HG03520 (cell line): ENCODE data around the gene BCL11B.

Experiments
- ATAC-seq: cut with Tn5 transposase; IDR thresholded peaks from one replicate; pipeline ENCODE4 v1.9.1; 2021; ENCODE audit warnings: mild to moderate bottlenecking, moderate library complexity; ENCODE audit not compliant: unreplicated experiment

Gene BCL11B

DNA sequence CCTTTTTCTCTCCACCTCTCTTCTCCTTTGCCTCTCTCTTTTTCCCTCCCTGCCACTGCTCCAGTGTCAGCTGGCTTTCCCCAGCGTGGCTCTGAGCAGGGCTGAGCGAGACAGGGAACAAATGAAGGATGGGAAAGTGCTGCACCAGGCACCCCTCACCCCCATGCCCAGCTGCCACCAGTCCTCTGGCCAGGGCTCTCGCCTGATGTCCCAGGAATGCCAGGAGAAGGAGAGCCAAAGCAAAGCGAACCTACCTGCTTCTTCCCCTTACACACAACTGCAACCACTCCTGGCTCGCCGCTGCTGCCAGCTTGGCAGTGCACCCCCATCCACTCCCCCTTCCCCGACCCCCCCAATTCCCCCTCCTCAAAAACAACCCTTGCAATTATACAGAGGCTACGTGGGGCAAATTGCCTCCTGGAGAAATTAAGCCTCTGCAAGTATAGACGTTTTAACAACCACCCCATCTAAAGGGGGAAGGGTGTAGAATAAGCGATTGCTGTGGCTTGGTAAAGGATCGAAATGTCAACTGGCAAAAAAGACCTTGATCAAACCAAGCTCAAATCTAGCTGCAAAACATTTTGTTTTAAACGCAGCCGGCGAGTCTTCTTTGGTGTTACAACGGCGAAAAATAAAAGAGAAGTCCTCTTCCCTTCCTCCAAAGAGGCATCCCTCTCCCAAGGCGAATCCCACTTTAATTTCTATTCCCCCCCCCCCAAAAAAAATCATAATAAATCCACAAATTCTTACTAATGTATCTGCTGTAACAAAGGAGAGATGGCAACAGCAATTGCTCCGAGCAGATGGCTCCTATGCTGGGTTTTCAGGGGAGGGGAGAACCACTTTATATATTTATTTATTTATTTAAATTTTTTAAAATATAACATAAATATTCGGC is 2.9 kb downstream of the BCL11B start:
- ATAC-seq = no peak

DNA sequence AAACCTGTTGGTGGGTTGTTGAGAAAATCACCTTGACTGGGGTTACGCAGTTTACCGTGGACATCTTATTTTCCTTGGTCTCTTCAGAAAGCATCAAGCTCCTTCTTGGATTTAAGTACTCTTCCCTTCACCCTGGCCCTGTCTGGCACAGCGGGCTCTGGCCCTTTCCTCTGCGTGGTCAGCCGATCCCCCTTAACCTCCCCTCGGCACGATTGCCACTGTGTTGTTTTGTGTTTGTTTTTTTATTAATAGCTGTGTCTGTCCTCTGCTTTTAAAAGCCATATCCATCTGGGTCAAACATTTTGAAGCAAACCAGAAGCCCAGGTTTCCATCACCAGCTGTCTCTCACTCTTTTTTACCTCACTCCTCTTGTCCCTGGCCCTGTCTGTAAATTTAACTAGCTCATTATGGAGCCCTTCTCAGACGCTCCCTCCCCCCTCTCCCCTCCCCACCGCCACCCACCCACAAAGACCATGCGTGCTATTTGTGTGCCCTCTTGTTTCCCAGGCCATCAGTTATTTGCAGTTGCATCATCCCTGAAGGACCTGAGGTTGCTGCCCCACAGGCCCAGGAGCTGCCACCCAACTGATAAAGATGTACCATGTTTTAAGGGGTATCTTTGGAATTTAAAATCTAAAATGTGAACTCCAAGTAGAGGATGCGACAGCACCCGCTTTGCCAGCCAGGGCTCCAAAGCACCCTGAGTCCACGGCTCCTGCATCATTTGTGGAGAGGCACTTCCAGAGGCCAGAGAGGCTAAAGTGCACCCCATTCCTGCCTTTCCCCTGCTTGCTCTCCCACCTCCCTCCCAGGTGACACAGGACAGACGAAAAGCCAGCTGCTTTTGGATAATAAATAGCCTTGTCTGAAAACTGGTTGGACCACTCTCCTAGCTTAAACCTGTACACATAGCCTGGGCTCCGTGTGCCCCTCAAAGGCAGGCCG is 3.9 kb downstream of the BCL11B start:
- ATAC-seq = no peak

DNA sequence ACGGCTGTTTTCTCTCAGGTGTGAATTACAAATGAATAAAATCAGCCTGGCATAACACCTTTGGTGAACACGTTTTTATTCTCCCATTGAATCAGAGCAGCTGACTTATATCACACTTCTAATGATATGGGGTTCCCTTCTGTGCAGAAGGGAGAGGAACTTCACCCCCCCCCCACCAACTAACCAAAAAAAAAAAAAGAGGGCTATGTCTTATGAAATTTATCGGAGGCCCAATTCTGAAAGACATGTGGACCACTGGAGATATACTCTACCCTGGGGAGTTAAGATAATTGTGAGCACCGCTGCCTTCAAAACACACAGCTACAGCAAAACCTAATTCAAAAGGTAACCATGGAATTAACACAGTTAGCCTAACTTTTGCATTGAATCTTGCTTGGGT is 4.6 kb downstream of the BCL11B start:
- ATAC-seq = no peak

DNA sequence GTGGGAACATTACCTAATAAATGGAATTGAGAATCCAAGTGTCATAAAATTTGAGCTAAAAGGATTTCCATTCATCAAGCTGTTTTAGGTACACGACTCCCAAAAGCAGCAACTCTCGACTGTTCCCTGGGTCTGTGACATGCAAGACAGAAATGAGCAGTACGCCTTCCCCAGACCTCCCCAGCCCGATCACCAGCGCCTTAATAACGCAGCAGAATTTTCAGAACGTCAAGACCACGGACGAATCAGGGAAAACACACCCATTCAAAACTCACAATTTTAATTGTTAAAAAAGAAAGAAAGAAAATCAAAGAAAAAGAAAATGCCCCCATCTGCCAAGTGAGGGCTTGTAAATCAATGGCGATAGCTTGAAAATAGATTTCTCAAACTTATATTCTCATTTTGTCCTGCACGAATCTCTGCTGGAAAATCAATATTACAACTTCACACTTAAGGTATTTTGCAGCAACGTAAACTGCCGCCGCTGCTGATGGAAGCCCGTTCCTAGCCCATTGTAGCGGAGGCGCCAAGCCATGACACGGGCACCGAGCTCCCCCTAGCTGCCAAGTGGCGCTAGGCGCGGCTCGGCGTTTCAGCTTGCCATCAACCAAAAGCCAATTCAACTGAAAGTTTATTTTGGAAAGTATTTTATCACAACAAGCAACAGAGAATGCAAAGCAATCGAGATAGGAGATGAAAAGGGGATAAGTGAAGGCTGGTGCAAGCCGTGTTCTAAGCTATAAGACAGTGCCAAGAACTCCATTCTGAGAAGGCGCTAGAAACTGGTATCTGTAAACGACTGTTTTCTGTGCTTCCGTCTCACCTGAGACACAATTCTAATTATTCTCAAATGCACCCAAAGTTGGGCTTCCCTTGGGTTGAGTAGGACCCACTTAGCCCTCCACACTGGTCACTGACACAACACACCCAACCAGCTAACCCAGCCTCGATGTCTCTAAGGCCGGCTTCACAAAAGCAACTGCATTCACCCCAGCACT is 5.5 kb downstream of the BCL11B start:
- peak; percentile 74 for ATAC-seq

DNA sequence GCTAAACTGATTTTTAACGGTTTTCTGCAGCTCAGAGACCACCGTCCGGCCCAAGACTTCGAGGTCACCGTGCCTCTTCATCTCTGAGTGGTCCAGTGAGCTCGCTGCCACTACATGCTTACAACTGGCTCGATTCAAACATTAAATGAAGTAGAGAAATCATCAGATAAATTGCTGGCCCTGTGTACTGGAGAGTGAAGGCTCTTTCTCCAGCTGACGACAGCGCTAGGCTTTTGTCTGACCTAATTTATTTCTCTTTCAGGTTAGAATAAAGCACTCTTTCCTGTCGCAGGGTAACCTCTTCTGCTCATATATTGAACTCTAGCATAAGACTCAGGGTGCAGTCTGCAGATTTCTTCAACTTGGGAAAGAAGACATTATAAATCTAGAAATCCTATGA is 6.4 kb downstream of the BCL11B start:
- no peak for ATAC-seq

DNA sequence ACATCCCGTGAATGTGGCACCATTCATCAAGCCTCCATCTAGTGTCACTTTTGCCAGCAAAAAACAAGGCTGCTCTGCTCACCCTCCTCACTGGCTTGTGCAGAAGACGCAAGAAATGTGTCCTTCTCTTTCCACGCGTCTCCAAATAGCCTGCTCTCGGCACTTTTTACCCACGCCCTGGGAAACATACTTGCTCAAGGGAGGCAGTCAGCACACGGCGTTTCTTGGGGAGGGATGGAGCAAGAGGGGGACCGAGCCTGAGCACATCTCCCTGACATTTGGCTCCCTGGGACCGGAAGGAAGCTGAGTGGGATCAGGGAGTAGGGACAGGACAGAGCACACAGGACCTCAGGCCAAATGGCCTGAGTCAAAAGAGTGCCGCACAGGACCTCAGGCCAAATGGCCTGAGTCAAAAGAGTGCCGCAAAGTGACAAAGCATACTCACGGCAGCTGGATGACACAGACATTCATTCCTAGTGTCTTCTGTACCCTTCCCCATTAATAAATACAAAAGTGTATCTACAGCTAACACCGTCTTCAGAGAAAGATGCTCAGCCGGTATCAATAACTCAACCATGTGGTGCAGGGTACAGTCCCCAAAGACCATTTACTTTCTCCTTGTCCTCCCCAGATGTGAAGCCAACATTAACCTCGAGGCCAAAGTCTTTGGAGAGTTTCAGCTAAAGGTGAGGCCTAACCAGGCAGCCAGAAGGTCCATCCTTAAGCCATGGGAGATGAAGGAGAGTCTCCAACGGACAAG is 7.1 kb downstream of the BCL11B start:
- no peak for ATAC-seq

DNA sequence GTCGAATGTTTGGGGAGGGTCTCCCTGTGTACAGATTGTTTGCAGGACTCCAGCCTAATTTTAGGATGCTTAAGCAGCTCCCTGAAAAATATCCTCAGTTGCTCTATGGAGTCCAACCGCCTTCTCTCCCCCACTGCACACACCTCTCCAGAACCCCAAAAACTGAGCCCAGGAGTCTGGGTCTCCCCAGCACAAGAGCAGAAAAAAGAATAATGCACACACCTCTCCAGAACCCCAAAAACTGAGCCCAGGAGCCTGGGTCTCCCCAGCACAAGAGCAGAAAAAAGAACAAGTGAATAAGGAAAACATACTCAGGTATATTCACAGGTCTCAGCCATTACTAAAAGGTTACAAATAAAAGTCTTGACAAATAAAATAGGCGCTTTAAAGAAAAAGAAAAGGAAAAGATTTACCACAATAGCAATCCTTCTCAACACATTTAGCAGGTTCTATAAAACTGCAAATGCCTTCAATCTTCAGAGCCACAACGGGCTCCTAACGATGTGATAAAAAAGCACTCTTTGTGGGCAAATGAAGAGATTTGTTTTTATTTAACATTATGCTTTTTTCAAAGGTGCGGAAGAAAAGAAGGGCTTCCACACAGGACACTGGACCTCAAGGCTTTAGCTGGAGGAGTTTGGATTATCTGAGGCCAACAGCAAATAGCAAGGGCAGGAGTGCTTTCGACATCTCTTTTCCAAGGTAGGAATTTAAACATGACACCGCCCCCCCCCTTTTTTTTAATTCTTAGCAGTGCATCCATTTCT is 8.2 kb downstream of the BCL11B start:
- ATAC-seq = no peak

DNA sequence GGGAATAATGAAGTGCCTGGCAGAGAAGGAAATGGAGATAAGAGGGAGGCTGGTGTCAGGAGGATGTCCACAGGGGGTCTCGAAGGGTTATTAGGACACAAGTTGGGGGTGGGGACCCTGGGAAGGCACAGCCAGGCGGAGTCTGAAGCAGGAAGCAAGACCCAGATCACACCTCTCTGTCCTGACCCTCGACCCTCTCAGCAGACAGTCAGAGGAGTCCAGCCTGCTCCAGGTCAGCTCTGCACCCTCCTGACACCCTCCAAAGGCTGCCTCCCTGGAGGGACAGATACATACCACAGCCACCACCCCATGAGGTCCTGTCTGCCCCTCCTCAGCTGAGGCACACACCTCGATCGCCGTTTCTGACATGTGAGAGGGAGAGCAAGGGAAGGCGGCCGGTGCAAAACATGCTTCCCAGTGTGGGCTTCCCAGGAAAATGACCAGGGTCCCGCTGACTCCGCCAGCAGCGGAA is 9.0 kb downstream of the BCL11B start:
- no peak for ATAC-seq

DNA sequence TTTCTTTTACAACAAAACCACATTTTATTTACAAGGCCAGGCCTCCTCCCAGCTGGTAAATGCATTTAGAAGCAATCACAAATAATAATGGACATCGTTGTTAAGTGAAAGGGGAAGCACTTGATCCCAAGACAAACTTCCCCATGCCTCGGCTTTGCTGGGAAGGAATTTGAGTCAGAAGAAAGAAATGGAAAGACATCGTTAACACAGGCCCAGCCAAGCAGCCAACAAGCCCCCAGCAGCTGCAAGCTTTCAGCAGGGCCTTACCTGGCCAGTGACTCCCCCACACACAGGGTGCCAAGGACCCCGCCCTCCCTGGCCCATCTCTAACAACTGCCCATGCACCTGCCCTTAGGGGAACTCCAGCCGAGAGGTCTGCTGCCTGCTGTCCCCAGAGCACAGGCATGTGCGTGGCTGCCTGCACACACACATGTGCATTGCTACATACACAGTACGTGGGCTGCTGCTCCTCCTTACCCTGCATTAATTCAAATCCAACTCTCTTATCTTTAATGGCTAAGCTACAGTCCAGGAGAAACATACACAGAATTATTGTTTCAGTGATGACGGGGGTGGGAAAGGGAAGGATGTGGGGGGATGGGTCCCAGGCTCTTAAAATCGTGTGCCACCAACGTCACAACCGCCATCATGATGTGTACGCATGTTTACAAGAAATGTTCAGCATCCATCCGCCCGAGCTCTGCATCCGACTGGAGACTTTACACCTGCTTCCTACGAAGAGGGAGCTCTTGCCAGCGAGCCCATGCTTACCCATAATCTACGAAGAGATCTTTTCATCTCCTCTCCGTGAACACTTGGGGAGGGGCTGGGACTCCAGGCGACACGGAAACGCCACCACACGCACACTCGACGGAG is 9.8 kb downstream of the BCL11B start:
- ATAC-seq = no peak

DNA sequence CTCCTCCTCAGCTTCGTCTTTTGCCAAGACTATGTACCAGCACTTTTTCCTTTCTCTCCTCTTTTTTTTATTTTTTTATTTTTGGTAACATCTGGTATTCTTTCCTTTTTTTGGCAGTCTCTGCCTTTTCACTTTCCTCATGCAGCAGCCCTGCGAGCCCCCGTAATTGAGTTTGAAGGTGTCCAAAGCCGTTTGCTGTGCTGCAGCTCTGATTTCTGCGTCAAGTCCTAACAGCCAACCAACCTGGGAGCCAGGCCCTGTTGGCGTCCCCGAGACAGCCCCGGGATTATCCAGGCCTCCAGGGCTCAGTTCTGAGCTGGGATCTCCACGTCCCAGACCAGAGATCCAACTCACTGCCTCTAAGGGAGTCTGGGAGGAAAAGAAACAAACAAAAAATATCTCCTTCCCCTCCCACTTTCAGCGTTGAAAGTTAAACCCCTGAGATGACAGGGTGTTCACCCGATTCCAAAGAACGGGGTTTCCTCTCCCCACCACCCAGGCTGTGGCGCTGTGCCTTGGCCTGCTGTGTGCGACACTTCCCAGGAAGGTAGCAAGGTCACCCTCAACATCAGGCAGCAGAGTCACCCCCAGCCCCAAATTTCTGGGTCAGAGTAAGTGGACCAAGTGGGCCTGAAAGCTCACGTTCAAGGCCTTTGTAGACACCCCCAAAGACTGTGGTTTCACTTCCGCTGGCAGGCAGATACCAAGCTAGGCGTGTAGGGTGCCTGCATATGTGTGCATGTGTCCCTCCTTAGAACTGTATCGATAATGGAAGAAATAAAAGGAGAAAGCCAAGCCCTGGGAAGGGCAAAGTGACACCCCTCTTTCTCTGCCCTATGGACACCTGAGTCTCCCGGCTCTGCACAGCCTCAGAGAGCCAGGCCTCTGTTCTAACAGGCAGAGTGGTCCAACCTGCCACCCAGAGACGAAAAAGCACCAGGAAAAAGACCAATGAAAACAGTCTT is 11.1 kb downstream of the BCL11B start:
- ATAC-seq = no peak

DNA sequence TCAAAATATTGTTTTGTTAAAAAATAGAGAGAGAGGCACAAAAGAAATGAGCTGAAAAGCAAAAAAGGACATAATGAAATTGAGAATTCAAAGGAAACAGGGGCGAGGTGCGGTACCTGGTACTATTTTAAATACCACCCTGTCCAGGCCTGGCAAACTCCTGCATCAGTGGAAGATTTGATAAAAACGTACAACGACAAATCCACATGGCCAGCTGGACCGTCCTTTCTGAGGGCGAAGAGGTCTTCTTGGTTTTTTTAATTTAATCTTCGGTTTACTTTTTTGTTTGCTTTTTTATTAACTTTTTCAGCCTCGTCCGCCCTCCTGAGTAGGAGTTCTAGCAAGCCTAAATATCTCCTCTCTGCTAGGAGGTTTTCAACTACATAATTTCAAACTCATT is 11.9 kb downstream of the BCL11B start:
- ATAC-seq = no peak

DNA sequence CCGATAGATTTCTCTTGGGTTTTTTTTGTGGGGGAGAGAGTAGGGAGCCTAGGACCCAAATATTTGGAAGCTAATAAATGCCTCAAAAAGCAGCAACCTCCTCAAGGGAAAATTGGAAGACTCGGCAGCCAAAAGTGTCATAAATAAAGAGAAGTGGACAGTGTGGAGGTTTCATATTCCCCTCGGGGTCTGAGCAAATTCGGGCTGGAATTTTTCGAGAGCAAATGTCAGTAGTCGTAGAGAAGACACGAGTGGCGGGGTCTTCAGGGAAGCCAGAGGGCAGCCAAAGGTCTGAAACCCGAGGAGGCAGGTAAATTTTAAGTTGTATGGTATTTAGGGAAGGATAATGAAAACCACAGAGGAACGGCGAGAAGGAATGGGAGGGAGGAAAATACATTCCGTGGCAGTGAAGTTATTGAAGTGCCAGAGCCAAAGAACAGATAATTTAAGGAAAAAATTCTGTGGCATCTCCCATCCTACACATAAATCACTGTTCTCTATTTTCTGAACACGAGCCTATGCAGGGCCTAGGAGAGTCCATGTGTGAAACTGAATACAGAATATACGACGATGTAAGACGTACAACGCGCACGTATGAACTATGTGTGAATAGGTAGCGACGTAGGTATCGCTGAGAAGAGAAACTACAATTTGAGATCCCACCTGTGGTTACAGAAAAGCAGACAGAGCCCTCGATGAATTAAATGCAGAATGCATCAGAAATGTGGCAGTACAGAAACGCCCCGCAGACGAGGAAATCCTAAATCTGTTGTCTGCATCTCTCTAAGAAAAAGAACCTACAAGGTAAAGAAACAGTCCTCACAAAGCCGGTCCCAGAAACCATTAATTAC is 12.9 kb downstream of the BCL11B start:
- no peak for ATAC-seq

DNA sequence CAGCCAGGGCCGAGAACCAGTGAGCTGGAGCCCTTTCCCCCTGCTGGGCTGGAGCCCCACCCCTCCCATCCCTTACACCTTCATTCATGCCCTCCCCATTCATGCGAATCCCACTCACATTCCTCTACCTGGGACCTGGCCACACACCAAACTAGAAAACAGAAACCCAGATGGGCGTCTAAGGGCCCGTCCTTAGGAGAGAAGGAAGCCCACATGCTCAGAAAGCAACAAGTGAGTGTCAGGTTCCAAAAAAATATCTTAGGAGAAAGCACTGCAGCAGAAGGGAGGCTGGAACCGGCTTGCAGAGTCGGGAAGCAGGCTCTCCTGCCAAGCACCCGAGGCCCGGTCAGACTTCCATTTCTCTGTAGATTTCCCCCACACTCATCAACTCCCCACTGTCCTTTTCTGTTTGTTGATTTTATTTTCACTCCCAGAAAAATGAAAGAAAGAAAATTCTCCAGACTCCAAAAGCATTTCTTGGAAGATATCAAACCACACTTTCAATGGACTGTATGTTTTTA is 13.6 kb downstream of the BCL11B start:
- no peak for ATAC-seq

DNA sequence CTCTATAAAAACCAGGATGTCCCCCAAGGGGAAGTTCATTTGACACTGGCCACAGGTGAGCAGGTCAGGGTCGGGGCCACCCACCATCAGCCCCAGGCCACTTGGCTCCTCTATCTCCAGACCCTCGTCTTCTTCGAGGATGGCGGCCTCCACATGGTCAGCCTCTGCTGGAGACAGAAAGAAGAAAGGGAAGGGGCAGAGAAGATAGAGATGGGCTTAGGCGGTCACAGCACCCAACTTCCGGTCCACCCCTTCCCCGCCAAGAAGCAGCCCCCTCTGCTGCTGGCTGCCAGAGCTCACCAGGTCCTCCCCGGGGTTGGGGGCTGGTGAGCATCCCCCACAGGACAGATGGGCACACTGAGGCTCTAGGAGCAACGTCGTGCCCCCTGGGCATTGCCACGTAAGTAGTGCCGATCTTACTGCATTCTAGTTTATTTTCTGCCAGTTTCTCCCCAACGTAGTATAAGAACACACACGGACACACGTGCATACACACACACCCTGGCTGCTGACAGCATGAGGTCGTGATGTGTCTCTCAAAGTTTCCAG is 14.2 kb downstream of the BCL11B start:
- ATAC-seq = no peak

DNA sequence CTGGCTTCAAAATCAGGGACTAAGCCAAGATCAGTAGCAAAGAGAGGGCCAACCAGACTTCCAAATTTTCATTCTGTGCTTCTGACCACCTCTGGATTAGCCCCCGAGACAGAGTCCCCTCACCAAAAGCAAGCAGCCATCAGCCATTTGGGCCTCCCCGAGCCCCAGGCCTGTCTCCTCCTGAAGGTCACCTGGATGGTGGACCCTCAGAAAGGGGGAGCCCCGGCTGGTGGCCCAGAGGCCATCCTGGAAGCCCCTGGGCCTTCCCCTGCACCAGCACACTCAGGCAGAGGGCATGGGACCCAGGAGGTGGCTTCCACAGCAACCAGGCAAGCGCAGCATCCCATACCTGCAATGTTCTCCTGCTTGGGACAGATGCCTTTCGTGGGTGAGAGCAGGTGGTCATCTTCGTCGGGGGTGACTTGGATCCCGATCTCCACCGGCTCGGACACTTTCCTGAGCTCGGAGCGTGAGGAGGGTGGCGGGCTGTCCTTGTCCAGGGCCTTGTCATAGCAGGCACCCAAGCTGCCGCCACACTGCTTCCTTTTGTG is 14.8 kb downstream of the BCL11B start:
- no peak for ATAC-seq
